ENCODE measurements around the gene MED8. TPM values are rescaled to one million over a fixed set of nuclear protein-coding genes. Genes with fewer than 3 reads are reported as not detected.
"Not testable (repeated sequence)": the region's sequence is repeated elsewhere in the genome, so short reads cannot be mapped to it uniquely, and the experiment has no call there.

MED8 gene
- total and polyA plus RNA-seq, 2 of the 8 experiments (the other 6 are each of a cell fraction or from before 2014, with no cell fraction given) = 7.0 to 20.6 TPM

GRCh38 chr1:43414634-43415223 lies 25.1 kb upstream of the MED8 start (continued):
- peak; percentile 86 to 94 for TF ChIP-seq RAD21 (IDR thresholded peaks at IDR 0.05 in 1 of 2, conservative IDR thresholded peaks at IDR 0.05 in 1 of 2; ENCODE audit: low read depth in 2 of 2, low read length in 2 of 2)
- no peak for TF ChIP-seq EZH2 (IDR thresholded peaks at IDR 0.05; ENCODE audit: low read depth, low read length, severe bottlenecking)
- TF ChIP-seq POLR2AphosphoS5 (IDR thresholded peaks at IDR 0.05; ENCODE audit: low read depth, low read length) = no peak
- TF ChIP-seq SRF (IDR thresholded peaks at IDR 0.05; ENCODE audit: low read depth, low read length) = no peak
- TF ChIP-seq HDAC2 (IDR thresholded peaks at IDR 0.05; ENCODE audit: borderline replicate concordance in 1 of 2, low read depth in 2 of 2, low read length in 2 of 2) = no peak
- TF ChIP-seq MAX (IDR thresholded peaks at IDR 0.05) = no peak
- TF ChIP-seq EGR1 (IDR thresholded peaks at IDR 0.05; ENCODE audit: borderline replicate concordance, low read depth, low read length) = no peak
- TF ChIP-seq KDM1A (IDR thresholded peaks at IDR 0.05; ENCODE audit: borderline replicate concordance, low read length) = no peak

- ChIA-PET CTCF (ENCODE audit: partially characterized antibody) (interaction anchor here (1.0 to 6.8 kb wide), 17 partner anchors 14 to 339 kb away, joined by 3 to 131 read pairs (median 5); no protein-coding TSS in a partner anchor), POLR2A (ENCODE audit: partially characterized antibody) (interaction anchor here (1.3 kb wide), 1 partner anchor 24 kb away, joined by 3 read pairs; the partner anchor contains the start of genes MED8 and SZT2)
- not testable (repeated sequence) for H3K79me2 ChIP-seq (ENCODE audit: control insufficient read depth in 1 of 2, insufficient read depth in 2 of 2, low read length in 2 of 2); H3K4me2 ChIP-seq (ENCODE audit: insufficient read depth in 1 of 2, low read depth in 2 of 2, low read length in 2 of 2); H3K56ac ChIP-seq (replicated peaks; ENCODE audit: insufficient read length, low read depth, low read length); H3K9ac ChIP-seq (replicated peaks in 1 of 4; ENCODE audit: extremely low read depth in 1 of 4, low read depth in 3 of 4, low read length in 3 of 4); H4K91ac ChIP-seq (replicated peaks; ENCODE audit: insufficient read length, low read length); H3K27me3 ChIP-seq (replicated peaks in 1 of 4; ENCODE audit: control insufficient read depth in 3 of 4, extremely low read depth in 1 of 4, insufficient read depth in 3 of 4, low read length in 3 of 4); H3K4me1 ChIP-seq (replicated peaks in 1 of 4; ENCODE audit: control insufficient read depth in 3 of 4, insufficient read depth in 4 of 4, low read length in 3 of 4); H2BK120ac ChIP-seq (replicated peaks; ENCODE audit: low read depth, low read length); H4K8ac ChIP-seq (ENCODE audit: extremely low read depth, insufficient read depth, low read length); FAIRE-seq; H2AK5ac ChIP-seq (ENCODE audit: low read depth, low read length); H2BK12ac ChIP-seq (ENCODE audit: low read depth, low read length); H2BK20ac ChIP-seq (ENCODE audit: low read length); H3K79me1 ChIP-seq (ENCODE audit: low read depth, low read length); H3K4ac ChIP-seq (replicated peaks; ENCODE audit: insufficient read length, low read depth, low read length); H3K4me3 ChIP-seq (ENCODE audit: extremely low read depth in 1 of 4, insufficient read depth in 2 of 4, low read depth in 3 of 4, low read length in 4 of 4); H2BK15ac ChIP-seq (ENCODE audit: low read length); H3K36me3 ChIP-seq (ENCODE audit: control insufficient read depth in 2 of 4, insufficient read depth in 4 of 4, low read length in 3 of 4); H2BK5ac ChIP-seq (ENCODE audit: low read depth, low read length); H3K23me2 ChIP-seq (ENCODE audit: low read depth, low read length); H3K9me3 ChIP-seq (ENCODE audit: insufficient read depth in 2 of 2, low read depth in 1 of 2, low read length in 1 of 2); DNase-seq (ENCODE audit: low read depth in 1 of 2, low spot score in 2 of 2); H4K5ac ChIP-seq (ENCODE audit: insufficient read length, low read depth, low read length); H2AFZ ChIP-seq (ENCODE audit: low read length); H3K14ac ChIP-seq (ENCODE audit: insufficient read length); H3K27ac ChIP-seq (ENCODE audit: low read depth, low read length); H4K20me1 ChIP-seq (replicated peaks in 1 of 2; ENCODE audit: control insufficient read depth in 1 of 2, insufficient read depth in 2 of 2, low read length in 2 of 2); H3K23ac ChIP-seq (ENCODE audit: insufficient read length); H3K18ac ChIP-seq (ENCODE audit: extremely low read depth, low read length)
- WGBS, 2 experiments (ENCODE audit: extremely low coverage in 1 of 2, insufficient coverage in 1 of 2, insufficient read length in 1 of 2, insufficient replicate concordance in 2 of 2, low coverage in 1 of 2, low lambda C conversion rate in 2 of 2, missing lambda C conversion rate in 1 of 2) = 96% methylated on average over 1 of the region's 1 CpG; no CpG with 5 or more reads in 1 of the 2 experiments
These were observed 23.8 kb upstream of the MED8 start for GRCh38 chr1:43413426-43413825.

Data from H1 (cell line).